Measurements from ENCODE around the gene FOXO6.

The FOXO6 gene

DNA sequence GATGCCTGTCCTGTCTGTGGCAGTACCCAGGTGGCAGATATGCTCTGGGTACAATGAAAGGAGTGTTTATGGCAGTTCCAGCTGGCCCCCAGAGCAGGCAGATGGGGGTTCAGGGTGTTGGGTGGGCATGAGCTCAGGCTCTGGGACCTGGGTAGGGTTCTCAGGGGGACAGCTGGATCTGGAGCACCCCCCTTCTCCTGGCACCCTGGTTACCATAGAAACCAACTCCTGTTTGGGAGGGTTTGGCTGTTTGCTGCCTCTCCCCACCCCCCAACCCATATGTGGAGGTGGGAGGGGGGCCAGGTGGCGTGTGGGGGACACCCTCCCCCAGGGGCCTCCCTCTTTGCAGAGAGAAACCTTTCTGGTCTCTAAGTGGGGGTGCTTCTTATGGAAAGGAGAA is 7.1 kb downstream of the FOXO6 start:
- DNase-seq: no peak

DNA sequence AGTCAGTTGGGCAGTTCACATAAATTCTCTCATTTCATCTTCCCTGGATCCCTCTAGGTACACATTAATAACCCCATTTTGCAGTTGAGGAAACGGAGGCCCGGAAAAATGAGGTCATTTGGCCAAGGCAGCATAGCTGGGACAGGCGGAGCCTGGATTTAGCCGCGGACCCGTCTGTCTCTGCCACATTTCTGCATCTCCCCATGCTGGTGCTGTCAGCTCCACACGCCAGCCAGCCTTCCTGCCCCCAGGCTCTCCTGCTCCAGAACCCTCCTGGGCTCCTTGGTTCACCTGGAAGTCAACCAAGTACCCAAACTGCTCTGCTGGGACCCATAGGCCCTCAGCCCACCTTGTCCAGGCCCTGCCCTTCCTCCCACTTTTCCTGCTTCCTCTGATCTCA is 7.6 kb downstream of the FOXO6 start:
- DNase-seq: no peak

DNA sequence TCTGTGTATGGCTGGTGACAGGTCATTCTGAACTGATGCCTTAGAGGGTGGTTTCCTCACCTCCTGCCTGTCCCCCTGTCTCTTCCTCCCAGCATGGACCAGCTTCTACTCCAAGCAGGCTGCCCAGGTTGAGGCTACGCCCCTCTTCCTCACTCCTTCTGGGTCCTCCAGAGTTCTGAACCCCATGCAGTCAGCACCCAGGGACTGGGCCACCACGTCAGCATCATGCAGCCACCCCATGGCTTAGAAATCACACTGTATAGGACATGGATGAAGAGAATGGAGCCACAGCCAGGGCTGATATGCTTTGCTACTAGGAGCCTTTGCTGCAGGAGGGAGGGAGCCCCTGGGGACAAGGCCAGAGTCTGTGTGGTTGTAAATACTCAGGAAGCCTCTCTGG is 8.3 kb downstream of the FOXO6 start:
- DNase-seq: no peak

DNA sequence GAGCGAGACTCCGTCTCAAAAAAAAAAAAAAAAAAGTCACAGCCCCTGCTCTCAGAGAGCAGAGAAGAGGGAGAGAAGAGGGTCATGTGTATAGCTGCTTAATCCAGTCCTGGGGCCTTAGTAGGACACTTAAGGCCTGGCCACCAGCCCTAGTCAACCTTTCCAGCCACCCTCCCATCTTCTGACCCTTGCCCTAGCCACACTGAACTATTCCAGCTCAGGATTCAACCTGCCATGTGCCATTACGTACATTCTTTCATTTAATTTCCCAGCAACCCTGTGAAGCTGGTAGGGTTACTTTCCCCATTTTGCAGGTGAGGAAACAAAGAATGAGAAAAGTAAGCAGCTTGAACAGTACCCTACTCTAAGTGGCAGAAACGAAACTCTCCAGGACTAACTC is 9.0 kb downstream of the FOXO6 start:
- no peak for DNase-seq

DNA sequence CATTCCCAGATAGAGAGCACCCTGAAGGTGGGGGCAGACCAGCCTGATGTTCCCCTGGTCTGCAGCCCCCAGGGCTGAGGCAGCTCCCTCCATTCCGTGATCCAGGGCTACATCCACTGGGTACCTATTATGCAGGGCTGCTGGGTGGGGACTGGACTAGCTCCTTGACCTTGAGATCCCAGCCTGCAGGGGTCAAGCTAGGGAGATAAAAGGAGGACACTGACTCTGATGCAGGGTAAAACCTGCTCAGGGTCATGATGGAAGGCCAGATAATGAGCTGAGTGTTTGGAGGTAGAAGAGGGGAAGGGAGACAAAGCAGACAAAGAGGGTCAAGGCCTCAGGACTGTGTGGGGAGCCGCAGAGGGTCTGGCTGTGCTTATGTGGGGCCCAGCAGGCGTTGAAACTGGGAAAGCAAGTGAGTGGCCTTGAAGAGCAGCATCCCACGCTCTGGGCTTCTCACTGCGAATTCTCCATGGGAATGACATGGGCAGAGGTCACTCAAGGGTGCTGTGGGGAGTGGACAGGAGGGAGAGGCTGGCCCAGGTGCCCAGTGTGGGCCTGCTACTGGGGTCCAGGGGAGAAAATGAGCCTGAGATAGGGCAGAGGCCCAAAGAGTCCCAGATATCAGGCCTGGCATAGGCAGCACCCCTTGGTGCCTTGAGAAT is 9.7 kb downstream of the FOXO6 start:
- DNase-seq: no peak

DNA sequence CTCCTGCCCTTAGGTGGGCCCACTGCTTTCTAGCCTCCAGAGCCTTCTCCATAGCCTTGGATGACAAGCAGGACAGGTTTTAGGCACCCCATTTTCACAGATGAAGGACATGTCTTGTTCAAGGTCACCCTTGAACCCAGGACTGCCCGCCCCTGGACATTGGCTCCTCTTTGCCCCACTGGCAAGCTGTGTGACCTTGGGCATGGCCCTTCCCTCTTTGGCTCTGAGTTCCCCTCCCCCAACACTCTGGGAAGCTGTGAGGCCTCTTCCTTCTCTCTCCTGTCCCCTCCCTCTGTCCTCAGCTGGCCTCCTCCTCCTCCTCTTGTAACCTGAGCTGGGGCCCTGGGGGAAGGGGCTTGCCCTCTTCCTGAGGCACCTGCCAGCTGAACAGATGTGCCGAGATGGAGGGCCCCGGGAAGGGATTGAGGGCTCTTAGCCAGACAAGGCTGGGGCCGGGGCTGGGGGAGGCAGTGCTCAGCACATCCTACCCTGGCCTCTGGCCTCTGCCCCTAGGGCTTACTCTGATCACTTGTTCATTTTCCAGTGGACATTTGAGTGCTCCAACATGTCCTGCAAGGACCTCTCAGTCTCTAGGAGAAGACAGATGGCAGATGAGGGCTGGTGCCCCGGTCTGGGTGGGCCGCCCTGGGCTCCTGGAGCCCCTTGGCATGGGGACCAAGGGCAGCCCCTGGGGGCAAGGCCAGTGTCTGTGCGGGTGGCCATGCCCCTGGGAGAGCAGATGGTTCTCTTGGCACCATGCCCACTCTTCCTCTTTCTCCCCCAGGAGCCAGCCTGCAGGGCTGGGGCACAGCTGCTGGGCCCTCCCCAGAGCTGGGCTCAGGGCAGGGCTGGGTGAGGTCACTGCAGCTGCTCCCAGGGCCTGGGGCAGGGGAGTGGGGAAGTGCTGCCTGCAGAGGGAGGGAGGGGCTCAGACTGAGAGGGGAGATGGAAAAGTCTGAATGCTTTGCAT is 10.7 kb downstream of the FOXO6 start:
- DNase-seq: no peak

DNA sequence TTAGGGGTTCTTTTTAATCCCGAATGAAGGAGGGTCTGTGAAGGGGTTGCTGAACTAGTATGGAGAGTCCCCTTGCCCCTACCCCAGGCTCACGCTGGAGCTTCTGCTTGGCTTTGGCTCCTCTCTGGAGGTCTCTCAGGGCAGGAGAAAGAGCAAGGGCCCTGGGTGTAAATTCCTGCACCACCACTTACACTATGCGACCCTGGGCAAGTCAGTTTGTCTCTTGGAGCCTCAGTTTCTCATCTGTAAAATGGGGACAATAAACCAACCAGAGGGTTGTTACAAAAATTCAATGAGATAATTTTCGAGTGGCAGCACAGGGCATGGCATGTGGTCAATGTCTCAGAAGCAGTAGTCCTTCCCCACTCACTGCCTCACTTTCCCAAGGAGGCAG is 11.4 kb downstream of the FOXO6 start:
- no peak for DNase-seq

DNA sequence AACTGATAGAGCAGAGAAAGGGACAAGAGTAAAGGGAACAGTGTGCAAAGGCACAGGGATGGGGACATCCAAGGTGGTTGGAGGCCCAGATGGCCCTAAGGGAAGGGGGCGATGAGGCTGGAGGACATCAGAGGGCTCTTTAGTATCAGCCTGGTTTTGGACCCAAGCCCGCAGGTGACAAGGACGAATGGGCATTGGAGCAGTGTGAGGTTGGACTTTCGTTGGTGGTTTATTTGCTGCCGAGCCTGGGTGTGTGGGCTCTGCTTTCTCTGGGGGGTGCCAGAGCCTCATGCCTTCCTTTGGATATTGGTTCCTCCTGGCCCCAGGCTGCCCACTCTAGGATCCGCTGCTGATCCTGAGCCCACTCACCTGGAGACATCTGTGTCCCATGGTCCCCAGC is 12.1 kb downstream of the FOXO6 start:
- no peak for DNase-seq

DNA sequence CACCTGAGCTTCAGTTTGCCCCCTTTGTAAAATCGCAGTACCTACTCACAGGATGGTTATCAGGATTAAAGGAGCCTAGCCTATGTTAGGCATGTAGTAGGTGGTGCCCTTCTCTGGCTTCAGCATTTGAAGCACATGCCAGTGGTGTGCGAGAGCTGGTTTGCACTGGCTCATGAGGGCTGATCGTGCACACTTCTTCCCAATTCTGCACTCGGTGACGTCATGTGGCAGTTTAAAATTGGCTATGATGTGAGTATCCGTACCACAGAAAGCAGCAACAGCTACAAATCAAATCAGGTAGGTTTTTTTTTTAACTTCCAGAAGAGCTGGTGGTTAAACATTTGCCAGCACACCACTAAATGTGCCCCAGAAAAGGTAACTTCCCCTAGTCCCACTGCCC is 13.5 kb downstream of the FOXO6 start:
- DNase-seq: no peak

DNA sequence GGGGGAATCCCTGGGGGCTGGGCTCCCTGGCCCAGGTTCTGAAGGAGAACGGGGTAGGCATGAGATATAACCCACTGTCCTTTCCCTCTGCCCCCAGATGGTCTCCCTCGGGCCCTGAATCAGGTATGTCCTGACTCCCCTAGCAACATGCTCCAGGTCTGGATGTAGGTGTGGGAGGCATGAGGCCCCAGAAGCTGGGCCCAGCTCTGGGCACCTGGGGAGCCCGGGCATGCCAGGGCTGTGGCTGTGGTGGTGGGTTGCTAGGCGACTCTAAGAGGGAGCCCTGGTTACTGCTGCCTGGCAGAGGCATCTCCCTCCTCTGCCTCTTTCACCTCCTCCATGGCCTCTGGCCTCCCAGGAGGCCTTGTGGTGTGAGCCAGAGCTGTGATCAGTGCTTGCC is 16.2 kb downstream of the FOXO6 start:
- no peak for DNase-seq

DNA sequence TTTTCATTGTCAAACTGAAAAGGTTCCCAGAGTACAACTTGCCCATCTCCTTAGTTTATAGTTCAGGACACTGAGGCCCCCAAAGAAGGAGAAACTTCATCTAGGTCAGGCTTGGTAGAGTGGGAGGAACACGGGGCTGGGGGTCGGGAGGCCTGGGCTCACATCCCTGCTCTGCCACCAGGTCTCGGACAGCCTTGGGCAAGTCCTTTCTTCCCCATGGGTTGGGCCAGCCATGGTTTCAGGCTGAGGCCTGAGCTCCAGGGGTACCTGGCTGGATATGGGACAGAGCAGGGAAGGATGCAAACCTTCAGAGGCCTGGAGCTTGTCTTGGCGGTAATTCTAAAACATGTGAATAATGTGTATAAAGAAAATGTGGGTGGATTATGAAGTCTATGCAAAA is 17.0 kb downstream of the FOXO6 start:
- DNase-seq: no peak

DNA sequence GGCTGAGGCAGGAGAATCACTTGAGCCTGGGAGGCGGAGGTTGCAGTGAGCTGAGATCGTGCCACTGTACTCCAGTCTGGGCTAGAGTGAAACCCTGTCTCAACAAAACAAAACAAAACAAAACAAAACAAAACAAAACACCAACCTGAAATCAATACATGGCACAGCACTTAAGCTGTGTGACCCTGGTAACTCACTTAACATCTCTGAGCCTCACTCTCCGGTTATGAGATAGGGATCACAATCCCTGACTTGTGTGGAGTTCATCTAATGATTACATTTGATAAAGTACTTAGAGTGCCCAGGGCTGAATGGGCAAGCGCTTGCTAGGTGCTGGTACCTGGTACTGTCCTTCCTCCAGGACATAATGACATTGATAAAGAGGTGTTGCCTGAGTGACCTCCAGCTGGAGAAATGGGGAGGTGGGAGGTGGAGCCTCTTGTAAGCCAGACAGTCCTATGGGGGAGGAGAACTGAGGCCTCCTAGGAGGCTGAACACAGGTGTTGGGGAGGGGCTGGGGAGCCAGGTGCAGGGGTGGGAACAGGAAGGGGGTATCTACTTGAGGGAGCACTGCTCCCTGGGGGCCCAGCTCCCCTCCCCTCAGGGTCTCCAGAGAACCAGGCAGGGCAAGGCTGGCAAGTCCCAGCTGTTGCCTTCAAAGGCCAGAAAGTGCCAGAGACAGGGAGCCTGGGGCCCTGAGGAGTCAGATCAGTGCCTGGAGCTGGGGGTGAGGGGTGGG is 17.9 kb downstream of the FOXO6 start:
- no peak for DNase-seq

DNA sequence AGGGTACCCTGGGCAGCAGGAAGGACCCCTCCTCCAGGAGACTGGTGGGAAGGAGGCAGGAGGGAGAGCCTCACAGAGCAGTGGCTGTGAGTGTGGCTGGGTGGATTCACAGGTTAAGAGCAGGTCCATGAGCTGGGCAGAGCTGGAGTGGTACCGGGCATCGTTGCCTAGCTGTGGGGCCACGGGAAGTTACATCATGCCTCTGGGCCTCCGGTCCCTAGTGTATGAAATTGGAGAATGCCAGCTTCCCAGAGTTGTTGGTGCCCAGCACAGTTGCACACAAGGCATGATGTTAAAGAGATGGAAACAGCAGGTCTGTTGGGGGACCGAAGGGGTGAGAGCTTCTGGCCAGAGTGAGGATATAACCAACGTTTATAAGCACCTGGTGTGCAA is 18.5 kb downstream of the FOXO6 start:
- no peak for DNase-seq

DNA sequence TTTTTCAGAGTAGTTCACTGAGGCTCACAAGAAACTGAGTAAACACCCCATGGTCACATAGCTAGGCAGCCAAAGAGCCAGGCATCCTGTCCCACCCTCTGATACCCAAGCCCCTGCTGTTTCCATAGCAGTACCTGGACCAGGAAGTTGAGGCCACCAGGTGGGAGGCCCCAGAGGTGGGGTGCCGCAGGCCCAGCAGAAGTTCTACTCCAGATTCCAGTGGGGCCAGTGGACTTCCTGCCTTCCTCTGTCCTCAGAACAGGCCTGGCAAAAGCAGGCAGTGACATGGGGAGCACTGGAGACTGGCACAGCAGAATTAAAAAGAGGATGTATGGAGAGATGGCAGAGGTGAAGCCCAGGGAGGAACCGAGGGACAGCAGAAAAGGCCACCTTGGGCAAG is 19.0 kb downstream of the FOXO6 start:
- DNase-seq: no peak

DNA sequence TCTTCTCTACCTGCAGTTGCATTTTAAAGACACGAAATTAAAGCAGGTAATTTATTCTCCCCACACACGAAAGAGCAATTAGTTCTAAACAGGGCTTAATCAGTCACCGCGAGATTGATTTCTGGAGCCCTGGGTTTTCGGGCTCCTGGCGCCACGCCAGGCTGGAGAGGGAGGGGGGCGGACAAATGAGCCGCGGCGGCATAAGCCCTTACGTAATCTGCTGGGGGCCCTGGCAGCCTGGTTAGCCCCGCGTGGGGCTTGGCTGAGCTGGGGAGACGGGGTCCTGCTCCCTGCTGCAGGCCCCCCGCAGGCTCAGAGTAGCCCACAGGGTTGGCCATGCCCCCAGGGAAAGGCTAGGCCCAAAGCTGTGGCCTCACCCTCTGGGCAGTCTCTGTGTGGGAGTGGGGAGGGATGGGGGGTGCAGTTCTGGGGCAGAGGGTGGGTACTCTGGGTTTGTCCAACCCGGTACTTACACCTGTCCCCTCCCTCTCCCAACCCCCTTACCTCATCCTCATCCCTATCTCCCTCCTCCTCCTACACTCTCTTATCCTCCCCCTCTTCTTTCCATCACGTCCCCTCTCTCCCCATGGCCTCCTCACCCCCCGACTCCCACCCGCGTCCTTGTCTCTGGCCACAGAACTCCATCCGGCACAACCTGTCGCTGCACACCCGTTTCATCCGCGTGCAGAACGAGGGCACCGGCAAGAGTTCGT is 19.9 kb downstream of the FOXO6 start:
- DNase-seq: no peak

DNA sequence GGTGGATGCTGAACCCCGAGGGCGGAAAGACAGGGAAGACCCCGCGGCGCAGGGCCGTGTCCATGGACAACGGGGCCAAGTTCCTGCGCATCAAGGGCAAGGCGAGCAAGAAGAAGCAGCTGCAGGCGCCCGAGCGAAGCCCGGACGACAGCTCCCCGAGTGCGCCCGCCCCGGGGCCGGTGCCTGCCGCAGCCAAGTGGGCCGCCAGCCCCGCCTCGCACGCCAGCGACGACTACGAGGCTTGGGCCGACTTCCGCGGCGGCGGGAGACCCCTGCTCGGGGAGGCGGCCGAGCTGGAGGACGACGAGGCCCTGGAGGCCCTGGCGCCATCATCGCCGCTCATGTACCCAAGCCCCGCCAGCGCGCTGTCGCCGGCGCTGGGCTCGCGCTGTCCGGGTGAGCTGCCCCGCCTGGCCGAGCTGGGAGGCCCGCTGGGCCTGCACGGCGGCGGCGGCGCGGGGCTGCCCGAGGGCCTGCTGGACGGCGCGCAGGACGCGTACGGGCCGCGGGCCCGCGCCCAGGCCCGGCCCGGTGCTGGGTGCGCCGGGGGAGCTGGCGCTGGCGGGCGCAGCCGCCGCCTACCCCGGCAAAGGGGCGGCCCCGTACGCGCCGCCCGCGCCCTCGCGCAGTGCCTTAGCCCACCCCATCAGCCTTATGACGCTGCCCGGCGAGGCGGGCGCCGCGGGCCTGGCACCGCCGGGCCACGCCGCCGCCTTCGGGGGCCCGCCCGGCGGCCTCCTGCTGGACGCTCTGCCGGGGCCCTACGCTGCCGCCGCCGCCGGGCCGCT is 20.7 kb downstream of the FOXO6 start:
- DNase-seq: no peak

DNA sequence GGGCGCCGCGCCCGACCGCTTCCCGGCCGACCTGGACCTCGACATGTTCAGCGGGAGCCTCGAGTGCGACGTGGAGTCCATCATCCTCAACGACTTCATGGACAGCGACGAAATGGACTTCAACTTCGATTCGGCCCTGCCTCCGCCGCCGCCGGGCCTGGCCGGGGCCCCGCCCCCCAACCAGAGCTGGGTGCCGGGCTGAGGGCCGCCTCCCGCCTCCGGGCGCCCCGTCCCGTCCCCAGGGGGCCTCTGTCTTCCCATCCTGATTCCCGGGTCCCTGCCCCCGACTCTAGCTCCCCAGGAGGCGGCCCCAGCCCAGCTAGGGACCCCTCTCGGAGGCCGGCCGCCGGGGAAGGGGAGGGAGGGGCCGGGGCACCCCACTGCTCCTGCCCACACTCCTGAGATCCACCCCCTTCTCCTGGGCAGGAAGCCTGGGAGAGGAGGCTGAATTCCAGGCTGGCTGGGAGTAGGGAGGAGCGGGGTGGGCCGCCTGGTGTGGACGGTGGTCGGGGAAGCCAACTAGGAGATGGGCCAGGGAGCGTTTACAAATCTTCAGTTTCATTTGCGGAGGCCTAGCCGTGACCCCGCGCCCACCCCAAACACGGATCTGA is 21.4 kb downstream of the FOXO6 start:
- DNase-seq: no peak

DNA sequence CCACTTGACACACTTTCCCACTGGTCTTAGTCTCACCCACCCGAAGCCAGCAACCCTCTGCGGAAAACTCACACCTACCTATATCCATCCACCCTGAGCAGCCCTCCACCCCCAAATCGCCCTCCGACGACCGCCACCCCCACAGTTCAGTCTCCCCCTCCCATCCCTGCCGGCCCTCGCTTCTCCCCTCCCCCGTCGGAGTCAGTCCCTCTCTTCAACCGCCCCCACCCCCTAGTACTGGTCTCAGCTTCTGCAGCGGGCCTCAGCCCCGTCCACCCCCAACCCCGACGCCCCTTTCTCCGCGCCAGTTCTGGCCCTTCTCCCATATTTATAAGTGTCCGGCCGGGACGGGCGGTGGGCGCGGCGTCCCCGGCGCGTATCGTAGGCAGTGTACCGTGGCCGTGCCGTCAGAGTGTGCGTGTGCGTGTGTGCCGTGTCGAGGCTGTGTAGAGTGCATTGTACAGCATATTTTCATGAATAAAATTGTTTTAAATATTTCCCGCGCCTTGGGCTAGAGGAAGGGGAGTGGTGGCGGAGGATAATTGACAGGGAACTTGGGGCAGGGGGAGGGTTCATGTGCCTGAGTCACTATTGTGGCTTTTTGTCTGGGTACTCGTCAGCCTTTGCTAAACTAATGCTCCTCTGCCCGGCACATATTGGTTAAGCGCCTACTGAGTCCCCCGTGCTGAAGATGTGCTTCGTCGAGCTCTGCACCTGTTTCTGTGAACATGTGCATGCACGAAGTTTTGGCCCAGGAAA is 22.0 kb downstream of the FOXO6 start:
- no peak for DNase-seq

DNA sequence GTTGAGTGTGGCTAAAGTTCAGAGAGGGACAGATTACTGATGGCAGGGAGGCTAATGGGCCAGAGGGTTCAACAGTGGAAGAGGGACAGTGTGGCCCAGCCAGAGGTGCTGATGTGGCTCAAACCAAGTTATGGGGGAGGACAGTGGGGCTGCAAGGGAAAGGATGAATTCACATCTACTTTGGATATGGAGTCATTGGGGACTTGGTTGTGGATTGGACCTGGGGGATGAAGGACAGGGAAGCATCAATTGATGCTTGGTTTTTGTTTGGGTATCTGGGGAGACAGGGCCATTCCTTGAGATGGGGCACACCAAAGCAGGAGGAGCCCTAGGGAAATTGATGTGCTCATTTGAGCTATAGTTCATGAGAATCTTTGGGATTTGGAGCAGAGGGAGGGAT is 23.3 kb downstream of the FOXO6 start:
- DNase-seq: no peak

DNA sequence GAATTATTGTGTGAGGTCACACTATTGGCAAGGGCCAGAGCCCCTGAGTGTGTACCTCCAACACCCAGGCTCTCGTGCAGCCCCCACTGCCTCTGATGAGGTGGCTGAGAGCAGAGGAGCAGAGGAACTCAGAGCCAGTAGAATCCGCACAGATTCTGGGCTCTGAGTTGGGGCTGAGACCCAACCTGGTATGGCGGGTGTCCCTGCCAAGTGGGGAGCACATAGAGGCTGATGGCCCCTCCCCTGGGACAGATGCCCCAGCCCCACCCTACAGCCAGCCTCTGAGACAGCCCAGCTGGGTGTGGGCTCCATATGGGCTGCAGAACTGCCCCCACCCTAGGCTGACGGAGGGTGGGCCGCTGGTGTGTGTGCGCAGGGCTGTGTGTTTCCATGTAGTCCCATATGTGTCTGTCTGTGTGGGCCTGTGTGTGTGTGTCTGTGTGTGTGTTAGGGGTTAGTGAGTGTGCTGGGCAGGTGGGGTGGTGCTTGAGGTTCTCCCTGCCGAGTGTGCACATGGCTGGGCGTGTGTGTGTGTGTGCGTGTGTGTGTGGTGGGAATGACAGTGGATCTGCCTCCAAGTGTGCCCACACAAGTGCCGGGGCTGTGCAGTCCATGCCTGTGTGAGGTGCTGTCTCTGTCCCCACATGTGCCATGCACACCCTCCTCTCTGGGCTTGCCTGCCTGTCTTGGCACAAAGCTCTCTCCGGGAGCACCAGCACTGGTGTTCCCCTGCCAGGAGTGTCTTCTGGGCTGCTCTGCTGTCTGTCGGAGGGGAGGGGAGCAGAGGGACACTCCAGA is 24.4 kb downstream of the FOXO6 start:
- DNase-seq: no peak
